Duodenal mucosa (tissue), 2 donors: ENCODE results near the gene KIAA1210.

Experiments
- H3K27ac ChIP-seq: one replicate; pipeline ENCODE4 v1.7.0; 2013; ENCODE audit warnings: low read depth, low read length
- H3K27me3 ChIP-seq, 2 donors: one replicate each; pipeline ENCODE4 v1.7.0; 2013; ENCODE audit warnings: low read length in 2 of 2, control low read depth in 1 of 2; ENCODE audit not compliant: insufficient read depth in 2 of 2, control insufficient read depth in 1 of 2
- H3K36me3 ChIP-seq, 2 donors: one replicate each; pipeline ENCODE4 v1.7.0; 2013; ENCODE audit warnings: low read length in 2 of 2, control low read depth in 1 of 2; ENCODE audit not compliant: insufficient read depth in 2 of 2, control insufficient read depth in 1 of 2
- H3K4me1 ChIP-seq, 2 donors: one replicate each; pipeline ENCODE4 v1.7.0; 2013; ENCODE audit warnings: low read length in 2 of 2, control low read depth in 1 of 2; ENCODE audit not compliant: insufficient read depth in 2 of 2, control insufficient read depth in 1 of 2
- H3K4me3 ChIP-seq, 2 donors: one replicate each; pipeline ENCODE4 v1.7.0; 2013; ENCODE audit warnings: low read length in 2 of 2, low read depth in 1 of 2
- H3K9ac ChIP-seq, 2 donors: one replicate each; pipeline ENCODE4 v1.7.0; 2013; ENCODE audit warnings: low read length in 2 of 2, low read depth in 1 of 2
- H3K9me3 ChIP-seq, 2 donors: one replicate each; pipeline ENCODE4 v1.7.0; 2013; ENCODE audit warnings: low read length in 2 of 2, control low read depth in 1 of 2; ENCODE audit not compliant: control insufficient read depth in 1 of 2

The KIAA1210 gene

DNA sequence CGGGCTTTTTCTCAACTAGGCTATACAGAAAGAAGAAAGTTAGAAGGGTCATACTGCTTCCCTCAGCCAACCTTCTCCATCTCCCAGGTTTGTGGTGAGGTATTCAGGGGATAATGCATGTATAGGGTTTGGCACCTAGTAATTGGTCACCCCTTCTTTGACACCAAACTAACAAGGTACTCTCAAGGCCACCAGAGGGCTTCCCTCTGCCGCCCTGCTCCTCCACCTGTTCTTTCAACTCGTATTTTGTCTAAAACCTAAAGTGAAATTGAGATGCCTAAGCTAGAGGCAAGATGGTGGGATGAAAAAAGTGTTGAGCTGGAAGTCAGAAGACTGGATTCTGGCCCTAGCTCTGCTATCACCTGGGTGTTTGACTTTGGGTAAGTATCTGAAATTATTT lies 32.8 kb downstream of the KIAA1210 start:
- Histone ChIP-seq H3K27ac (no peak overlapping the region), H3K9me3 (no peaks in the 10 kb centered on the region), H3K27me3 (no peaks in the 10 kb centered on the region), H3K9ac (no peak overlapping the region), H3K4me3 (no peak overlapping the region), H3K4me1 (no peaks in the 10 kb centered on the region), H3K36me3 (no peaks in the 10 kb centered on the region)

DNA sequence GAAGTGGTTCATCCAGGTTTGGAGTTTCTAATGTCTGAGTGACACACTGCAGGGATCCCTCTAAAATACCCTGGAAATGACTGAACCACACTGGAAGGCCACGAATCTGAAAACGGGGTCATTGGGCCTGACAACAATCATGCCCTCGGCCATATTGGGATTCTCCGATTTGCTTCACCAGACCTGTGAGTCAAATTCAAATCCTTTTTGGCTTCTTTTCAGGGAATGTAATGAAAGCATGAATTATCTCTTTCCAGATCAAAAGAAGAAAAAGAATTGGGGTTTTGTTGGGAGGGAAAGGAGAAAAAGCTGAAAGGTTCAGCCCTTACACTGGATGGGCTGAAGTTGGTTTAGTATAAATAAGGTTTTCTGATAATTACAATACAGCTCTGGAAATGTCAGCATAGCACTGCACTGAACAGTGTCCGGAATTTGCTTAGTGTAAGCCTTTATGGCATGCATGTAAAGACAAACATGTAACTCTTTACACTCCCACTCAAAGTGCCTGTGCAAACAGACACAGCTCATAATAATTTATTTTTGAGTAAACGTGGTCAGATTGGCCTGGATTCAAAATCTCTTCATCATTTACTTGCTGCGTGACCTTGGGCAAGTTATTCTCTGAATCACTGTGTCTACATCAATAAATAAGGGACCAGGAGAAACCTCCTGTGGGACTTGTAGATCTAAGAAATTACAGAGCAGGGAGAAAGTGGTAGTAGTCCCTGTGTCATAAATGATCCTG lies 33.4 kb downstream of the KIAA1210 start:
- Histone ChIP-seq H3K9me3 (no peaks in the 10 kb centered on the region), H3K4me3 (no peak overlapping the region), H3K36me3 (no peaks in the 10 kb centered on the region), H3K9ac (no peak overlapping the region), H3K4me1 (no peaks in the 10 kb centered on the region), H3K27me3 (no peaks in the 10 kb centered on the region), H3K27ac (no peak overlapping the region)

DNA sequence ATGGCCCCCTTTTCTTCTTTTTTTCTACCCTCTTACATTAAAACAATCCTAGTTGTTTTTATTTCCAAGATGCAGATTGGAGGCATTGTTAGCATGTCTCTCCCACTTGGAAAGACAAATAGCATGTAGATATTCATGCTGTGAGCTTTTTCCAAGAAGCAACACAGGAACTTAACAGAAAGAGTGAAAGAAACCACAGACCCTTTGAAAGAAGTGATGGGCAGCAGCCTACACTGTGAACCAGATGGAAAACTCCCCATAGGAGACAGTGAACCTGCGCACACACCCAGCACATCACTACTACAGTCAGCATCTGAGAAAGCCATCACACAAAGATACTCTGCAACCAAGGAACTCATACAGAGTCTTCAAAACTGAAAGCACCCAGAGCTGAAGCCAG lies 37.0 kb downstream of the KIAA1210 start:
- Histone ChIP-seq H3K9ac (no peak overlapping the region), H3K27me3 (no peaks in the 10 kb centered on the region), H3K27ac (no peak overlapping the region), H3K36me3 (no peaks in the 10 kb centered on the region), H3K9me3 (no peaks in the 10 kb centered on the region), H3K4me1 (no peaks in the 10 kb centered on the region), H3K4me3 (no peak overlapping the region)

DNA sequence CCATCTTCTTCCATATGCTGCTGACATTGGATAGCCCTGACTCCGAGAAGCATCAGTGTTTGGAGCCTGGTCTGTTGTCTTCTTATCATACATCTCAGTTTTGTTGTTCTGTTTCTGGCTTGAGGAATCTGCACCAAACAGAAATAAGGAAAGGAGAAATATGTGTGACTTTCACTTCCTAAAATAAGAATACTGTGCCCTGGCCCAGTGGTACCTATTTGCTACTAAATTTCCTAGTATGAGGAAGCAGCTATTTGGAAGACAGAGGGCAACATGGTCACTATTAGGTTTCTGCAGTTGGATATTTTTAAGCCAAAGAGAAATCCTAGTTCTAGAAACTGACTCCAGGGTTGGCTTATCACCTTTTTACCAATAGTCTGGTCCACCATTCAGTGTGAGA lies 38.0 kb downstream of the KIAA1210 start:
- Histone ChIP-seq H3K9me3 (no peaks in the 10 kb centered on the region), H3K9ac (no peak overlapping the region), H3K36me3 (no peaks in the 10 kb centered on the region), H3K27me3 (no peaks in the 10 kb centered on the region), H3K27ac (no peak overlapping the region), H3K4me3 (no peak overlapping the region), H3K4me1 (no peaks in the 10 kb centered on the region)

DNA sequence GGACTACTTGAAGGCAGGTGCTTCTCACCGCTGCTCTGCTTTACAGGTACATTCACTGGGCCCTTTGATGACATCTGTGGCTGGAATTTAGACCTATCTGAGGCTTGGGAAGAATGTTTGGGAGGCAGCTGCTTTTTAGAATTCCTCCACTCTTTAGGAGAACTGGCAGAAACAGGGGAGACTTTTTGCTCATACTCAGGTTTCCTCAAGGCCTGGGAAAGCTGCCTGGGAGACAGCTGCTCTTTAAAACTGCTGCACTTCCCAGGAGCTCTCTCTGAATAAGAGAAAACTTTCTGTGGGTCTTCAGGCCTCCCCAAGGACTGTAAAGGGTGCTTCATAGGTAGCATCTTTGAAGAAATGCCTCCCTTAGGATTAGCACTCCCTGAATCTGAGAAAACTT lies 40.5 kb downstream of the KIAA1210 start:
- Histone ChIP-seq H3K4me3 (no peak overlapping the region), H3K27ac (no peak overlapping the region), H3K36me3 (no peaks in the 10 kb centered on the region), H3K9me3 (no peaks in the 10 kb centered on the region), H3K9ac (no peak overlapping the region), H3K27me3 (no peaks in the 10 kb centered on the region), H3K4me1 (no peaks in the 10 kb centered on the region)

DNA sequence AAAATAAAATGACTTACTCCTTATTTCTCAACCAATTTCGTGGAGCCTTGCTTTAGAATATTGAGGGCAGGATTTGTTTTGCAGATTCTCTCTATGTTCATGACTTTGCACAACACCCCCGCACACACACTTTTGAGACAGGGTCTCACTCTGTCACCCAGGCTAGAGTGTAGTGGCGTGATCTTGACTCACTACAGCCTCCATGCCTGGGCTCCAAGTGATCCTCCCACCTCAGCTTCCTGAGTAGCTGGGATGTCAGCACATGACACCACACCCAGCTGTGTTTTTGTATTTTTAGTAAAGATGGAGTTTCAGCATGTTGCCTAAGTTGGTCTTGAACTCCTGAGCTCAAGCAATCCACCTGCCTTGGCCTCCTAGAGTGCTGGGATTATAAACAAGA lies 42.8 kb downstream of the KIAA1210 start:
- H3K9ac ChIP-seq: no peak overlapping the region
- no peaks in the 10 kb centered on the region for H3K9me3 ChIP-seq
- H3K27me3 ChIP-seq: no peaks in the 10 kb centered on the region
- no peak overlapping the region for H3K27ac ChIP-seq
- H3K36me3 ChIP-seq: no peaks in the 10 kb centered on the region
- no peaks in the 10 kb centered on the region for H3K4me1 ChIP-seq
- H3K4me3 ChIP-seq: no peak overlapping the region

DNA sequence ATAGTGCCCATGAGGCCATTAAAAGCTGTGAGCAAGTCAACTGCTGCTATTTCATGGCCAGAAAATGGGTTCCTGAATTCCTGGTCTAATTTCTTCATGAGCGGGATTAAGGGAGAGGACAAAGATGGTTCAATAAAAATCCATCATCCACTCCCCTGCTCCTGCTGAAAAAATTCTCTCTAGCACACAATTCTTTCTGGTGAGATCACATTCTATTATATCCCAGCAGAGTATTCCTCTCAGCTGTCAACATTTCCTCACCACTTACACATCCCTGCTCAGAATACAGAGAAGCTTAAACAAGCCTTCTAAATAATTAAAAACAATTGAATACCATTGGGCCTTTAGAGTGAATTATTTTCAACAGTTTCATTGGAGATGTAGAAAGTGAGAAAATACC lies 45.3 kb downstream of the KIAA1210 start:
- no peaks in the 10 kb centered on the region for H3K9me3 ChIP-seq
- no peak overlapping the region for H3K9ac ChIP-seq
- no peaks in the 10 kb centered on the region for H3K36me3 ChIP-seq
- no peaks in the 10 kb centered on the region for H3K27me3 ChIP-seq
- H3K4me1 ChIP-seq: no peaks in the 10 kb centered on the region
- no peak overlapping the region for H3K4me3 ChIP-seq
- no peak overlapping the region for H3K27ac ChIP-seq

DNA sequence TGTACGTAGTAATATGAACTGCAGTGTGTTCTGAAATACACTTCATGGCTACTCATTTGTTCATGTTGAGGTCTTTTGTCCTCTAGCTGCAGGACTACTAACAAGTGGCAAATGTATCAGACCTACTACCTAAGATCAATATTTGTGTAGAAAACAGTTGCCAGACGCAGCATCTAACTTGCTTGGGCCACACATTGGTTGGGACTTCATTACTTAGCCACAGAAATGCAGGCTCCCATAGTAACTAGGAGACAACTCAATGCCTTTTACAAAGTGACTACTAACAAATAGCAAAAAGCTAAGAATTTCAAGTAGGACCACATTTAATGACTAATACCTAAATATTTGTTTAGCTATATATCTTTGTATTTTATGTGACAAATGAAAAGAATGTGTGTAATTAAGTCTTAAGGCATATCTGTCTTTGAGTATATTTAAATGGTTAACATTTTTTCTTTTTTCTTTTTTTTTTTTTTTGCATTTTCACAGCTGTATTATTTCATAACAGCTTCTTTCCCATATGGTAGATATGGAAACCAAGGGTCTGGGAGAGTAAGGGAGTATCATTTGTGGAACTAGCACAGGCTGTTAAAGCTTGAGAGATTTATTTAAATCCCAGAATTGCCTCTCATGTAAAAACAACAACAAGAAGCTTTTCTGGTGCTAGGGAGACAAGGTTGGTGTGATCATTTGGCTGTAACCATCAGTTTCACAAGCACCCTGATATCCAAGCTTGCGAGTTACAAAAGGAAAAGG lies 52.2 kb downstream of the KIAA1210 start:
- no peaks in the 10 kb centered on the region for H3K9me3 ChIP-seq
- no peaks in the 10 kb centered on the region for H3K27me3 ChIP-seq
- H3K36me3 ChIP-seq: no peaks in the 10 kb centered on the region
- H3K4me3 ChIP-seq: no peak overlapping the region
- H3K27ac ChIP-seq: no peak overlapping the region
- H3K4me1 ChIP-seq: no peaks in the 10 kb centered on the region
- H3K9ac ChIP-seq: no peak overlapping the region

DNA sequence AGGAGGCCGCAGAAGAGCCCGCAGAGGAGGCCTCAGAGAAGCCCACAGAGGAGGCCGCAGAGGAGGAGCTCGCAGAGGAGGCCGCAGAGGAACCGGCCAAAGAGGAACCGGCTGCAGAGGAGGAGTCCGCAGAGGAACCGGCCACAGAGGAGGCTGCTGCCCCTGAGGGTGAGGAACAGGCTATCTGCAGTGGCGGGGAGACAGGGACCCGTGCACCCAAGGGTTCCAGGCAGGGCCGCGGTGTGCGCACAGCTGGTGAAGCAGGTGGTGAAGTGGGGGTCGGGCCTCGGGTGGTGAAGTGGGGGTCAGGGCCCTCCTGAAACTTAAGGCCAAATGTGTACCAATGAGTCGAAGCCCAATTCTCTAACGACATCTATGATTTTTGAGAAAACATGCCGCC lies 53.7 kb downstream of the KIAA1210 start:
- H3K27me3 ChIP-seq: no peaks in the 10 kb centered on the region
- no peaks in the 10 kb centered on the region for H3K36me3 ChIP-seq
- no peak overlapping the region for H3K27ac ChIP-seq
- no peak overlapping the region for H3K4me3 ChIP-seq
- no peaks in the 10 kb centered on the region for H3K9me3 ChIP-seq
- no peak overlapping the region for H3K9ac ChIP-seq
- H3K4me1 ChIP-seq: no peaks in the 10 kb centered on the region

DNA sequence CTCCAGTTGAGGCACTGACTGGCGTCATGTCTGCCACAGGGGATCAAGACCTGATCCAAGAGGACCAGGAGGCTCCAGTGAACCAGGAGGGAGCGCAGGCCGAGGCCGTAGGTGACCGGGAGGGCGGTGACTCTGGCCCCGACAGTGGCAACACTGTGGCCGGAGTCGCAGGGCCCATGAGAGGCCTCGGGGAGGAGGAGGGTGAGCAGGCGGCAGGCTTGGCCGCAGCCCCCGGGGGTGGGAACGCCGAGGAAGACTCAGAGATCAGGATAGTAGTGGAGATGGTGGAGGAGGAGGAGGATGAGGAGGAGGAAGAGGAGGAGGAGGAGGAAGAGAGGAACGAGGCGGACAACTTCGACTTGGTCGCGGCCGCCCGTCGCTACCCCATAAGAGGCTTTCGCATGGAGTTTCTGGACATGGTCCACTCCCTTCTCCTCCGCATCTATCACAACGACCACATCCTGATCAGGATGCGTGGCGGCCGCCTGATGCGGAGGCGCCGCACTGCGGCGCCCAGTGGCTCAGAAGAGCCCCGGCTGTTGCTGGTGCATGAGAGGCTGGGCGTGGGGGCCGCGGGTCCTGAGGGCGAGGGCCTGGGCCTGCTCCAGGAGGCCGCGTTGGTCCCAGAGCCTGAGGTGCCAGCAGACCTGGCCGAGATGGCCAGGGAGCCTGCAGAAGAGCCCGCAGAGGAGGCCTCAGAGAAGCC lies 54.3 kb downstream of the KIAA1210 start:
- Histone ChIP-seq H3K4me3 (no peak overlapping the region), H3K9ac (no peak overlapping the region), H3K4me1 (no peaks in the 10 kb centered on the region), H3K9me3 (no peaks in the 10 kb centered on the region), H3K36me3 (no peaks in the 10 kb centered on the region), H3K27me3 (no peaks in the 10 kb centered on the region), H3K27ac (no peak overlapping the region)
